MCF 10A (cell line): ENCODE data around the gene THAP4. TPM values are rescaled to one million over a fixed set of nuclear protein-coding genes. Genes with fewer than 3 reads are reported as not detected.

Experiments used
- BruUV-seq: library from RNA; stranded (reverse); fragments of 400-500 nt; replicated peaks from 2 replicates; lab custom pipeline; 2021; lab: Mats Ljungman, UMichigan
- CTCF ChIA-PET: fragments of 300-600 bp; sonication (Branson Sonifier 250); formaldehyde crosslinking; extraction: SDS; loops from one replicate; lab custom pipeline; 2021; ENCODE audit warnings: antibody characterized with exemption, inconsistent platforms; lab: Yijun Ruan, JAX
- POLR2A ChIA-PET: fragments of 300-600, 350-650 bp; sonication (Branson Sonifier 250); formaldehyde crosslinking; extraction: SDS; loops from one replicate; lab custom pipeline; 2020; ENCODE audit warnings: antibody characterized with exemption, inconsistent platforms; lab: Yijun Ruan, JAX
- DNase-seq: peaks from one replicate; pipeline ENCODE4 v3.0.0-alpha.2; 2018; ENCODE audit not compliant: unreplicated experiment
- H3K27ac Mint-ChIP-seq: one replicate; pipeline ENCODE4 v1.8.0; 2022; ENCODE audit warnings: mild to moderate bottlenecking, low read depth, mixed read lengths; ENCODE audit not compliant: unreplicated experiment
- H3K27me3 Mint-ChIP-seq: one replicate; pipeline ENCODE4 v1.8.0; 2022; ENCODE audit warnings: mixed read lengths; ENCODE audit not compliant: insufficient read depth, unreplicated experiment
- H3K36me3 Mint-ChIP-seq: one replicate; pipeline ENCODE4 v1.8.0; 2022; ENCODE audit warnings: mild to moderate bottlenecking, moderate library complexity, mixed read lengths; ENCODE audit not compliant: insufficient read depth, unreplicated experiment
- H3K4me1 Mint-ChIP-seq: one replicate; pipeline ENCODE4 v1.8.0; 2022; ENCODE audit warnings: mixed read lengths; ENCODE audit not compliant: insufficient read depth, unreplicated experiment
- H3K4me3 Mint-ChIP-seq: one replicate; pipeline ENCODE4 v1.8.0; 2022; ENCODE audit warnings: mild to moderate bottlenecking, moderate library complexity, mixed read lengths; ENCODE audit not compliant: unreplicated experiment
- H3K9me3 Mint-ChIP-seq: one replicate; pipeline ENCODE4 v1.8.0; 2022; ENCODE audit warnings: mixed read lengths; ENCODE audit not compliant: unreplicated experiment
- CTCF ChIP-seq: fragments of 200-600 bp; IDR thresholded peaks from one replicate; pipeline ENCODE4 v1.8.0; 2022; ENCODE audit warnings: antibody characterized with exemption, mild to moderate bottlenecking; ENCODE audit not compliant: unreplicated experiment
- intact Hi-C: fragments of 100-400 bp; cut with micrococcal nuclease; formaldehyde crosslinking; loops from 2 replicates; pipeline ENCODE4 v1.14.1; 2022
- total RNA-seq: library from RNA; stranded (reverse); gene quantifications from 2 replicates; pipeline ENCODE4 v1.2.3, GENCODE V29; 2022

THAP4 gene
- total RNA-seq, 1 experiment from 2014 or later, result 91.8 TPM

GRCh38 chr2:241542278-241542605 lies 94.7 kb downstream of the THAP4 start:
- ChIA-PET CTCF (interaction anchor here (0.6 kb wide), 1 partner anchor 117 kb away, joined by 3 read pairs; no protein-coding TSS in a partner anchor), POLR2A (no interaction called here)
- Mint-ChIP-seq H3K36me3 (no peaks in the 10 kb centered on the region), H3K27ac (no peak overlapping the region), H3K4me1 (no peaks in the 10 kb centered on the region), H3K4me3 (peak overlapping the region; percentile 7), H3K27me3 (no peaks in the 10 kb centered on the region), H3K9me3 (no peaks in the 10 kb centered on the region)
- intact Hi-C loops, result no loop called here
- TF ChIP-seq CTCF, result no peak
- DNase-seq, result no peak
- BruUV-seq, result no TSS peak

GRCh38 chr2:241541564-241542277 lies 95.2 kb downstream of the THAP4 start:
- ChIA-PET CTCF (interaction anchor here (0.6 kb wide), 1 partner anchor 118 kb away, joined by 3 read pairs; no protein-coding TSS in a partner anchor), POLR2A (no interaction called here)
- Mint-ChIP-seq H3K9me3 (no peaks in the 10 kb centered on the region), H3K36me3 (no peaks in the 10 kb centered on the region), H3K27ac (no peak overlapping the region), H3K27me3 (no peaks in the 10 kb centered on the region), H3K4me3 (no peak overlapping the region), H3K4me1 (no peaks in the 10 kb centered on the region)
- no peak for TF ChIP-seq CTCF
- DNase-seq, result no peak
- BruUV-seq, result no TSS peak
- intact Hi-C loops, result no loop called here

GRCh38 chr2:241540771-241541561 lies 96.0 kb downstream of the THAP4 start:
- no peak for TF ChIP-seq CTCF
- DNase-seq, result peak; percentile 60
- Mint-ChIP-seq H3K27ac (no peak overlapping the region), H3K4me1 (no peaks in the 10 kb centered on the region), H3K4me3 (peak overlapping the region; percentile 68), H3K27me3 (no peaks in the 10 kb centered on the region), H3K9me3 (no peaks in the 10 kb centered on the region), H3K36me3 (no peaks in the 10 kb centered on the region)
- BruUV-seq, result no TSS peak
- ChIA-PET CTCF (interaction anchor here (0.7 kb wide), 1 partner anchor 626 kb away, joined by 3 read pairs; no protein-coding TSS in a partner anchor), POLR2A (interaction anchor here (0.9 kb wide), 1 partner anchor 19 kb away, joined by 4 read pairs; no protein-coding TSS in a partner anchor)
- intact Hi-C loops, result no loop called here

GRCh38 chr2:241540401-241540770 lies 96.6 kb downstream of the THAP4 start:
- no peaks in the 10 kb centered on the region for H3K36me3 Mint-ChIP-seq
- H3K4me3 Mint-ChIP-seq, result peak overlapping the region; percentile 68
- H3K9me3 Mint-ChIP-seq, result no peaks in the 10 kb centered on the region
- DNase-seq, result no peak
- no peak overlapping the region for H3K27ac Mint-ChIP-seq
- intact Hi-C loops, result no loop called here
- POLR2A ChIA-PET, result interaction anchor here (0.9 kb wide), 1 partner anchor 19 kb away, joined by 4 read pairs; no protein-coding TSS in a partner anchor
- TF ChIP-seq CTCF, result no peak
- no peaks in the 10 kb centered on the region for H3K4me1 Mint-ChIP-seq
- no TSS peak for BruUV-seq
- CTCF ChIA-PET, result interaction anchor here (0.7 kb wide), 1 partner anchor 626 kb away, joined by 3 read pairs; no protein-coding TSS in a partner anchor
- H3K27me3 Mint-ChIP-seq, result no peaks in the 10 kb centered on the region
